GM21576 (cell line): ENCODE measurements around the gene COL13A1.

ENCODE experiments used
- ATAC-seq: cut with Tn5 transposase; IDR thresholded peaks from one replicate; pipeline ENCODE4 v1.9.1; 2021; ENCODE audit warnings: mild to moderate bottlenecking, moderate library complexity; ENCODE audit not compliant: unreplicated experiment

The COL13A1 gene

DNA sequence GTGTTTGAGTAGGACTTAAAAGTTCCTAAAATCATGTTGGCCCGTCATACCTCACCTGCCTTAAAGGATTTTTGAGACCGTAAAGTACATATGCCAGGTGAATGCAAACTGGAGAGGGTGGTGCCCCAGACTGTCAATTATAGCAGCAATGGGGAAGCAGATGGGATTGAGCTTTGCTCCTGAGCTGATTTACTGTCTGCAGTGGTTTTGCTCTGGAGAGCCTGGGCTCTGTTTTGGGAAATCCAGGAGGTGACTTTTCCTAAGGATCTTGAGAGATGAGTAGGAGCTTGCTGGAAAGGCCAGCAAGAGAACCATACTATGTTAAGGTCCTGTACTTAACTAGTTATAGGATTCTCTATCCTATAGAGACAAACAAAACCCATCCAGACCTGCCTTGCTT, 43.0 kb downstream of the COL13A1 start:
- ATAC-seq = no peak

DNA sequence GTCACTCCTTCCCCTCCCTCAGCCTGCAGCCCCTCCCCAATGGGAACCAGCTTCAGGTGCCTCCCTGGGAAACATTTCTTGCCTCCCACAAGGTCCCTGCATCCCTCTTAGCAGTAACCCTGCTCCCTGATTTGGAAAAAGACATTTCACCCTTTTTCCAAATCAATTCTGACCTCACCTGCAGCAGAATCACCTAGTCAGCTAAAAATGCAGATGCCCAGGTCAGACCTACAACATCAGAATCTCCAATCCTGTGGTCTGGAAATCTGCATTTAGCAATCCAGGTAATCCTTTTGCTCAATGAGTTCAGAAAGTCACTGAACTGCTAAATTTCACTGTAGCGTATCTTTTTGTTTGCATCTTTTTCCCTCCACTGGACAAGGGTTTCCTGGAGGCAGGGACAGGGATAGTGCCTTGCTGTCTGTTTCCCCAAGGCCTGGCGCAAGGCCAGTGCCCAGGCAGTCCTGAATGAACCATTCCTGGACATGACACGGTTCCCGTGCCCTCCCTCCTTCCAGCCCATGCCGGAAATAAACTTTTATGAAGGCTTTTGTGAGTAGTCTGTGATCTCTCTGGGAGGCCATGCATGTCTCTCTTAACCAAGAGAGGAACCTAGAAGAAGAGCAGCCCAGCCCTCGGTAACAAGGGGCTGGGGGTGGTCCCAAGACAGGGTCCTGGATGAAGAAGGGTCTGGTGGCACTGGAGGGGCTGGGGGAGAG, 44.0 kb downstream of the COL13A1 start:
- no peak for ATAC-seq

- ATAC-seq = no peak
Measured at GRCh38 chr10:69846293-69846921, 44.7 kb downstream of the COL13A1 start.

- ATAC-seq = no peak
Measured at GRCh38 chr10:69847458-69847857, 45.8 kb downstream of the COL13A1 start.

DNA sequence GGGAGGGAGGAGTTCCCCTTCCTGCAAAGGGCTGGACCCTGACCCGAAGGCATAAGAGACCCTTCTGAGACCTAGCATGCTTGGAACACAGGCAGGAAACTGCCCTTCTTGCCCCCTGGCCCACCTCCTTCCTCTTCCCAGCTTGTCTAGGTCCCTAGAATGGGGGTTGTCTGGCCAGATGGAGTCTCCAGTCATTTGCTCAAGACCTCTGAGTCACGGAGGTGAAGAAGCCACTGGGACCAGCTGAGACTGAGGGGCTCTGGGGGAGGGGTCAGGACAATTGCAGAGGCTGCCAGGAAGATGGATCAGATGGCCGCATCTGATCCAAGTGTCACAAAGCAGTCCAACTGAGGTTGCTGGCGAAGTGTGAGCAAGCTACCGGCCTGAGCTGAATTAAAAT, 46.2 kb downstream of the COL13A1 start:
- ATAC-seq = no peak

DNA sequence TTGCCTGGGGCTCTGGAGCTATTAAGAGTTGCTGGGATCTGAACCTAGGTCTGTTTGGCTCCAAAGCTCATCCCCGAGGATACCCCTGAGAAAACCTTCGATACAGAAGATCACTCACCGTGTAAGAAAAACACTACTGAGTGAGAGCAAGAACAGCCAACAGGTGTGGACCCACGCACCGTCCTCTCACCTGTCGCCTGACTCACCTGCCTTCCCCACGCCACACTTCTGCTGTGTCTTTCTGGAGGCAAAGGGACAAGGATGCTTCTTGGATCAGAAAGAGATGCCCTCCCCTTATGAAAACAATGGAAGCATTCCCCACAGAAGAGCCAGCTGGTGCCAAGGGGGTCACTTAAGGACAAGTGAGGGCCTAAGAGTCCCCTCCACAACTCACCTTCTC, 46.7 kb downstream of the COL13A1 start:
- no peak for ATAC-seq

- no peak for ATAC-seq
Measured at GRCh38 chr10:69849825-69850224, 48.1 kb downstream of the COL13A1 start.

- no peak for ATAC-seq
Measured at GRCh38 chr10:69850440-69850839, 48.7 kb downstream of the COL13A1 start.

- ATAC-seq = no peak
Measured at GRCh38 chr10:69851306-69851705, 49.6 kb downstream of the COL13A1 start.

- ATAC-seq = no peak
Measured at GRCh38 chr10:69853064-69853463, 51.4 kb downstream of the COL13A1 start.

DNA sequence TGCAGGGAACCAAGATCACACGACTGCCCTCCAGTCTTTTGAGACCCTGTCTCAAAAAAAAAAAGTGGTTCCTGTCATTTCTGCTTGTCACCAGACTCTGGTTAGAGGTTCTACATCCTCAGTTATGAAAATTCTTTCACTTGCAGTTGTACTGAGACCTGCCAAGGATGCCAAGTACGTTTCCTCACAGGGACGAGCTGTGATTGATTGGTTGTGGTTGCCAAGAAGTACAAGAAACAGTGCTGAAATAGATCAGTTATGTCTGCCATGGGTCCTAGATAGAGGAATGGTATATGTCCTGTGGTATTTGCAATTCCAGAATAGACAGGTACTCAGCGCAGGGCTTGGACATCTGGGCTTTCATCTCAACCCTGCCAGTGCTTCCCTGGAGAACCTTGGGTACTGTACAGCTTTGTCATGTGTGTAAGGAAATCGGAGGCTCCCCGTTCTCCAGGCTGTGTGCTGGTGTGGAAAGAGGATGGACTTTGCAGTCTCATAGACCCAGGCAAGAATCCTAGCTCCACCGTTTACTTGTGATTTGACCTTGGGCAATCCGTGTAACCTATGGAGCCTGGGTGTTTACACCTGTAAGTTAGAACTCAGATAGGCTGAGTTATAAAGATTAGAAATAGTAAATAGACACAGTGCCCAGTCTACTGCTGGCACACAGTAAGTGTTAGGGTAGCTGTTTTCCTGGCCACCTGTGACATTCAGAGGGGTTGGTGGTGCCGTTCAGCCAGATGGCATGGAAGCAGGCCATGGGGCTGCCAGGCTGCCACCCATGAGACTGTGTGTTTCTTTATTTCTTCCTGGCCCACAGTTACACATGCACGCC, 53.0 kb downstream of the COL13A1 start:
- no peak for ATAC-seq

DNA sequence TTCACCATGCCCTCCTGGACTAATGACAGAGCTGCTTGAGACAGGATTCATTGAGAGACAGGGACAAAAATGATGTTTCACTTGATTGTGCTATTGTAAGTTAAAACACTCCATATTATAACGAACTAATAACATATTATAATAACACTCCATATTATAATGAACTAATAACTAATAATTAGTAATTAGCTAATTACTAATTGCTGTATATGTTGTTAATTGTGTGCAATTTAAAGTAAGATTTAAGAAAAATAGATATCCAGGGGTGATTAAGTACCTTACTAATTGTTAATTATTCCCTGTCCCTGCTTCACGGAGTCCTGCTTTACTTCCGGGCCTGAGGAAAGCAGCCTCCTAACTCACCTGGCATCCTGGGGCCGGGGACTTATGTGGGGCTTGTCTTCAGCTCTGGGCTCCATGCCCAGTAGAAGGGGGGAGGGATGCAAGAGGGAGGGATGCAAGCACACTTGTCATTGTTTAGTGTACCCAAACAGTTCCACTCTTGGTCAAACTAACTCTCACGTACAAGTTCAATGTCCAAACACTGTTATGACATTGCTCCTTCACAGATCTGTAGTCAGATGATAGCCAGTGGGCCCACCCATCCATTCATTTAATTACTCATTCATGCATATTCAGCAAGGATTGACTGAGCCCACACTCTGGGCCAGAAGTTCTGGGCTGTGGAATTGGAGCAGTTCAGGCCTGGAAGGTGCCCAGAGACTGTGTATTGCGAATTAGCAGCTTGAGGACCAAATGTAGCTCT, 53.8 kb downstream of the COL13A1 start:
- no peak for ATAC-seq

DNA sequence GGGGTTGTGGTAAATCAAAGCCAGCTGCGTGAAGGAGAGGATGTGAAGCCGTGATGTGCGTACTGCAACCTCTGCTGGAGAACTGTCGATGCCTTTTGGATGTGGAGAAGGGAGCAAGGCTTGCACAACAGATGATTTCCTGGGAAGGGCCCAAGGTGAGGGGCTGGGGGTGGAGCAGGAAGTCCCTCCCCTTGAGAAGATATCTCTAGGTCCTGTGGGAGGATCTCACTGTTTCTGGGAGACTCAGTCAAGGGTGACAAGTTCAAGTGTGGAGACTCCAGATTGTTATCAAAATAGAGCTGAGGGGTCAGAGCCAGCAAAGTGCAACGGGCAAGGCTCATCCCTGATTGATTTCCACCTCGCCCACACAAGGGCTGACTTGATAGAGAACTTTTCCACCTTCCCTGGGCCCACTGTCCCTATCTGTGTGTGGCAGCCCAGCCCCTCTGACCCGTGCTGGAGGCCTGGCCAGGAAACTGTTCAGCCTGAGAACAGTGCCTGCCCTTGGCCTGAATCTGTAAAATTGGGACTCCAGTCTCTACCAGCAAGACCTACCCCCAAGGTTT, 55.0 kb downstream of the COL13A1 start:
- ATAC-seq = no peak

GRCh38 chr10:69858201-69858600, 56.5 kb downstream of the COL13A1 start:
- no peak for ATAC-seq

DNA sequence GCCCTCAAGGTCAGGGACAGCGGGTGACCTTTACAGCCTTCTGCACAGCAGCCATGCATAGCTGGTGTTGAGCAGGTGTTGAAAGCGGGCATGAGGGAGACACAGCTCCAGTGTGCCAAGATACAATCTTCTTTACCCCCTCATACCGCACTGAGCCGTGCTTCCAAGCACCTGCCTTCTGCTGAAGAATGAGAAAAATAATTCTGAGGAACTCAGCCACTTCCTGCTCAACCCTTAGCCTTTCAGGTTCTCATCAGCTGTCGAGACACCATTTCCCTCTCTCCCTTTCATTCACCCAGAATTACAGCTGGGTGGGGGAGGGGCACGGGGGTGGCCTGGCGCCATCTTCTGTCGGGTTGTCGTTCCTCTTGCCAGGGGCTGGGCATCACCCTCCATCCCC, 58.6 kb downstream of the COL13A1 start:
- no peak for ATAC-seq

DNA sequence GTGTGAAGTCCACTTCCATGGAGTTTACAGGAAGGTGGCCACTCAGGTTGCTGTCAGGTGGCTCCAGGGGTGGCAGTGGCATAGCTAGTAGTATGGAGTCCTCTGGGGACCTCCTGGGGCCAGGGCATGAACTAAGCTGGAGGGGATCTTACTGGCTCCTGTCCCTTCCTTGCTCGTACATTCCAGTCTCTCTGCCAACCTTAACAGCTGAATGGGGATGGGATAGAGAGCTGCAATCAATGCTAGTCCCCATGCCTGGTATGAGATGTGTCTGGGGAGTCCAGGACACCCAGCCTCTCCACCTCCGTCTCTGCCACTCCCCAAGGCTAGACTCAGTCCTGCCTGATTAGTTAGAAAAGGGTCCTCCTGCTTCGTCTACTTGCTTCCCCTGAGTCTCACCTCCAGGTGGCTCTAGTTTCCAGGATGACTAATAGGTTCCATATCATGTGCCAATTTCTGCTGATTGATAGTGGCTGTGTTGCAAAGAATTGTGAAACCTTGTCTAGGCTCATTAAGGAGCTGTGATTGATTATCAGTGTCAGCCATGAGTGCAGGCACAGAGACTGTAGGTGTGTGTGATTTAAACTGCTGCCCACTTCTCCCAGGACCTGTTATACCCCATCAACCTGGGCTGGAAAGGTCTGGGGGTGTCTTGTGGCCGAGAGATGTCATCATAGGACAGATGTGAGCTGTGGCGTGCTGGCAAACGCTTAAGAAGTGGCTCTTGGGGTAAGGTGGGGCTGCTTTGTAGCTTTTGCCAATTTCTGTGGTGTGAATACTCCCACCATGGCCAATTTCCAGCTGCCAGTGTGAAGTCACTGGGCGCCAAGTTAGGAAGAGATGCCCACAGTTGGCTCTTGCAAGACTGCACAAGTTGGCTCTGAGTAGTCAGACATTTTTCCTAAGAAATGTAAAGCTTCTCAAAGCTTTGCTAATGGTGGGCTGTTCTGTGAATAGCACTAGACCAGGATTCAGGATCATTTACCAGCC, 59.8 kb downstream of the COL13A1 start:
- no peak for ATAC-seq

- ATAC-seq = no peak
Measured at GRCh38 chr10:69862882-69863530, 61.3 kb downstream of the COL13A1 start.

GRCh38 chr10:69863580-69863979, 61.9 kb downstream of the COL13A1 start:
- ATAC-seq = no peak

DNA sequence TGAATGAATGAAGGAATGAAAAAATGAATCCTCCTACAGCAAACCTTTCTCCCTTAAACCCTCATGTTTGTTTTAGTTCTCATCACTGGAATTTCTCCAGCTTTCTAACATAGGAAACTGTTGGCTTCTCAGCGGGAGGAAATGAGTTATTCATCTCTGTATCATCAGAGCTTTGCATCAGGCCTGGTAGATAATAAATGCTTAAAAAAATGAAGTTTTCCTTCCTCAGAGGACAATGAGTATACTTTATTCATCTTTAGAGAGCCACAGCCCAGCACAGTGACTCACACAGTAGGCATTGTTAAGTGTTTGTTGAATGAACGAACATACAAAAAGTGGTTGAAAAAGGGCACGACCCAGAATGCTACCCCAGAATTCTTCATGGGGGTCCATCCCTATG, 62.6 kb downstream of the COL13A1 start:
- no peak for ATAC-seq
